ENCODE data around the gene CHMP4A.

Gene CHMP4A

GRCh38 chr14:24189460-24189859, 23.8 kb downstream of the CHMP4A start:
- no peak overlapping the region for H3K4me3 ChIP-seq (ENCODE audit: low read length)
- TF ChIP-seq CTCF (conservative IDR thresholded peaks at IDR 0.05; ENCODE audit: low read depth, low read length): no peak
- no peak for DNase-seq (ENCODE audit: low read depth)

- H3K4me3 ChIP-seq (ENCODE audit: low read length): peak overlapping the region; percentile 78
- no peak for DNase-seq (ENCODE audit: low read depth)
- TF ChIP-seq CTCF (conservative IDR thresholded peaks at IDR 0.05; ENCODE audit: low read depth, low read length): no peak
Measured at GRCh38 chr14:24189059-24189375, 24.3 kb downstream of the CHMP4A start.

- peak; percentile 92 for DNase-seq (ENCODE audit: low read depth)
- peak within 1 kb of the TSS; percentile 78 for H3K4me3 ChIP-seq (ENCODE audit: low read length)
- no peak for TF ChIP-seq CTCF (conservative IDR thresholded peaks at IDR 0.05; ENCODE audit: low read depth, low read length)
Measured at GRCh38 chr14:24188251-24189058, 24.8 kb downstream of the CHMP4A start, which contains the start of gene IPO4. Gene IPO4 (minus strand): TSS chr14:24188816. CDS start chr14:24188787, 29 bp downstream.

- peak overlapping the region; percentile 78 for H3K4me3 ChIP-seq (ENCODE audit: low read length)
- DNase-seq (ENCODE audit: low read depth): no peak
Measured at GRCh38 chr14:24187539-24187915, 25.8 kb downstream of the CHMP4A start.

GRCh38 chr14:24186831-24187538, 26.3 kb downstream of the CHMP4A start:
- H3K4me3 ChIP-seq (ENCODE audit: low read length): no peak overlapping the region
- DNase-seq (ENCODE audit: low read depth): no peak
- TF ChIP-seq CTCF (conservative IDR thresholded peaks at IDR 0.05; ENCODE audit: low read depth, low read length): no peak

More at GRCh38 chr14:24187539-24187915, 25.8 kb downstream of the CHMP4A start:
- TF ChIP-seq CTCF (conservative IDR thresholded peaks at IDR 0.05; ENCODE audit: low read depth, low read length): no peak

GRCh38 chr14:24185741-24186140, 27.5 kb downstream of the CHMP4A start:
- no peak for DNase-seq (ENCODE audit: low read depth)
- no peak overlapping the region for H3K4me3 ChIP-seq (ENCODE audit: low read length)
- no peak for TF ChIP-seq CTCF (conservative IDR thresholded peaks at IDR 0.05; ENCODE audit: low read depth, low read length)

GRCh38 chr14:24185026-24185425, 28.3 kb downstream of the CHMP4A start:
- no peak for DNase-seq (ENCODE audit: low read depth)
- no peak for TF ChIP-seq CTCF (conservative IDR thresholded peaks at IDR 0.05; ENCODE audit: low read depth, low read length)

More at GRCh38 chr14:24185026-24185425, 28.3 kb downstream of the CHMP4A start:
- H3K4me3 ChIP-seq (ENCODE audit: low read length): no peak overlapping the region
